Measurements from ENCODE around the gene POLDIP2. TPM values are rescaled to one million over a fixed set of nuclear protein-coding genes. Genes with fewer than 3 reads are reported as not detected.

The POLDIP2 gene
- total and polyA plus RNA-seq, 2 donors (not counting 3 experiments of a cell fraction or from before 2014, with no cell fraction given) = 82.6 to 85.2 TPM

GRCh38 chr17:28306954-28307401, 50.3 kb downstream of the POLDIP2 start:
- DNase-seq (ENCODE audit: low read depth, low spot score) (no peak), FAIRE-seq (no peak)
- Histone ChIP-seq H3K79me2 (ENCODE audit: control insufficient read depth, insufficient read depth, low read length) (no peaks in the 10 kb centered on the region), H3K27ac (ENCODE audit: insufficient read depth, low read depth, low read length) (no peak overlapping the region), H3K4me1 (ENCODE audit: control insufficient read depth, extremely low read depth, insufficient read depth, low read length) (no peaks in the 10 kb centered on the region), H4K20me1 (replicated peaks; ENCODE audit: control insufficient read depth, extremely low read depth, insufficient read depth, low read length) (no peaks in the 10 kb centered on the region), H2AFZ (ENCODE audit: low read depth, low read length) (no peak overlapping the region), H3K4me2 (ENCODE audit: insufficient read depth, low read length) (no peak overlapping the region), H3K36me3 (ENCODE audit: control insufficient read depth in 2 of 2, extremely low read depth in 1 of 2, insufficient read depth in 2 of 2, low read length in 2 of 2) (no peaks in the 10 kb centered on the region), H3K9me1 (replicated peaks; ENCODE audit: control insufficient read depth, extremely low read depth, insufficient read depth, low read length) (no peaks in the 10 kb centered on the region), H3K4me3 (replicated peaks in 1 of 3; ENCODE audit: insufficient read depth in 1 of 3, low read depth in 1 of 3, low read length in 3 of 3) (no peak overlapping the region), H3K9ac (replicated peaks; ENCODE audit: extremely low read depth, insufficient read depth, low read length) (no peak overlapping the region), H3K27me3 (ENCODE audit: control insufficient read depth in 2 of 2, insufficient read depth in 2 of 2, low read length in 2 of 2) (peaks cover 18 to 27% of the 10 kb centered on the region in 2 experiments), H3K9me3 (replicated peaks; ENCODE audit: control insufficient read depth, insufficient read depth, low read length) (no peaks in the 10 kb centered on the region)
- ChIA-PET CTCF (no interaction called here), POLR2A (no interaction called here)
- TF ChIP-seq EZH2 (IDR thresholded peaks at IDR 0.05; ENCODE audit: borderline replicate concordance, low read depth, low read length, severe bottlenecking) (peak; percentile 69), POLR2A (IDR thresholded peaks at IDR 0.05; ENCODE audit: low read depth, low read length) (no peak)
- dilution Hi-C loops (cut with MboI; ENCODE audit: extremely low pct_ligation_motif_present, low sequenced_read_pairs) = no loop called here
- intact Hi-C loops (cut with micrococcal nuclease) = no loop called here
- BruUV-seq (replicated peaks) = no TSS peak

DNA sequence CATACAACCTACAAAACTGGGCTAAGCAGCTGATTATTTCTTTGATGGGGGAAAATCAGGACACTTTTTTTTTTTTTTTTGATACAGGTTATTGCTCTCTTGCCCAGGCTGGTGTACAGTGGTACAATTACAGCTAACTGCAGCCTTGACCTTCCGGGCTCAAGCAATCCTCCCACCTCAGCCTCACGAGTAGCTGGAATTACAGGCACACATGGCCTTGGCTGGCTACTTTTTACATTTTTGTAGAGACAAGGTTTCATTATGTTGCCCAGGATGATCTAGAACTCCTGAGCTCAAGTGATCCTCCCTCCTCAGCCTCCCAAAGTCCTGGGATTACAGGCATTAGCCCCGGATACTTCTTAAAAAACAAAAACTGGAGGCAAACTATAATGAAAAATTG, 58.9 kb downstream of the POLDIP2 start:
- H2AFZ ChIP-seq (ENCODE audit: low read depth, low read length) = no peak overlapping the region
- H3K4me2 ChIP-seq (ENCODE audit: insufficient read depth, low read length) = no peak overlapping the region
- TF ChIP-seq, protein P1, sequence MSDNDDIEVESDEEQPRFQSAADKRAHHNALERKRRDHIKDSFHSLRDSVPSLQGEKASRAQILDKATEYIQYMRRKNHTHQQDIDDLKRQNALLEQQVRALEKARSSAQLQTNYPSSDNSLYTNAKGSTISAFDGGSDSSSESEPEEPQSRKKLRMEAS (IDR thresholded peaks at IDR 0.05; ENCODE audit: insufficient read depth, insufficient read length) = no peak
- no peak for TF ChIP-seq JUN (IDR thresholded peaks at IDR 0.05; ENCODE audit: borderline replicate concordance, insufficient read depth, insufficient read length, low read depth)
- TF ChIP-seq POLR2A (IDR thresholded peaks at IDR 0.05; ENCODE audit: low read depth, low read length) = no peak
- no peak for TF ChIP-seq GATA2 (IDR thresholded peaks at IDR 0.05; ENCODE audit: insufficient read depth, insufficient read length, low read depth, low read length)
- TF ChIP-seq, protein P2, sequence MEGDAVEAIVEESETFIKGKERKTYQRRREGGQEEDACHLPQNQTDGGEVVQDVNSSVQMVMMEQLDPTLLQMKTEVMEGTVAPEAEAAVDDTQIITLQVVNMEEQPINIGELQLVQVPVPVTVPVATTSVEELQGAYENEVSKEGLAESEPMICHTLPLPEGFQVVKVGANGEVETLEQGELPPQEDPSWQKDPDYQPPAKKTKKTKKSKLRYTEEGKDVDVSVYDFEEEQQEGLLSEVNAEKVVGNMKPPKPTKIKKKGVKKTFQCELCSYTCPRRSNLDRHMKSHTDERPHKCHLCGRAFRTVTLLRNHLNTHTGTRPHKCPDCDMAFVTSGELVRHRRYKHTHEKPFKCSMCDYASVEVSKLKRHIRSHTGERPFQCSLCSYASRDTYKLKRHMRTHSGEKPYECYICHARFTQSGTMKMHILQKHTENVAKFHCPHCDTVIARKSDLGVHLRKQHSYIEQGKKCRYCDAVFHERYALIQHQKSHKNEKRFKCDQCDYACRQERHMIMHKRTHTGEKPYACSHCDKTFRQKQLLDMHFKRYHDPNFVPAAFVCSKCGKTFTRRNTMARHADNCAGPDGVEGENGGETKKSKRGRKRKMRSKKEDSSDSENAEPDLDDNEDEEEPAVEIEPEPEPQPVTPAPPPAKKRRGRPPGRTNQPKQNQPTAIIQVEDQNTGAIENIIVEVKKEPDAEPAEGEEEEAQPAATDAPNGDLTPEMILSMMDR (IDR thresholded peaks at IDR 0.05; ENCODE audit: extremely low read depth in 1 of 2, insufficient read depth in 1 of 2, low read depth in 1 of 2, low read length in 2 of 2) = no peak
- TF ChIP-seq FOS (IDR thresholded peaks at IDR 0.05; ENCODE audit: borderline replicate concordance, insufficient read depth, low read length) = no peak
- no TSS peak for BruUV-seq (replicated peaks)
- H3K27ac ChIP-seq (ENCODE audit: insufficient read depth, low read depth, low read length) = no peak overlapping the region
- no peaks in the 10 kb centered on the region for H3K9me1 ChIP-seq (replicated peaks; ENCODE audit: control insufficient read depth, extremely low read depth, insufficient read depth, low read length)
- no peak overlapping the region for H3K4me3 ChIP-seq (replicated peaks in 1 of 3; ENCODE audit: insufficient read depth in 1 of 3, low read depth in 1 of 3, low read length in 3 of 3)
- FAIRE-seq = no peak
- H3K4me1 ChIP-seq (ENCODE audit: control insufficient read depth, extremely low read depth, insufficient read depth, low read length) = no peaks in the 10 kb centered on the region
- H3K36me3 ChIP-seq (ENCODE audit: control insufficient read depth in 2 of 2, extremely low read depth in 1 of 2, insufficient read depth in 2 of 2, low read length in 2 of 2) = no peaks in the 10 kb centered on the region
- no peaks in the 10 kb centered on the region for H3K79me2 ChIP-seq (ENCODE audit: control insufficient read depth, insufficient read depth, low read length)
- peaks cover 0 to 2% of the 10 kb centered on the region in 2 experiments for H3K27me3 ChIP-seq (ENCODE audit: control insufficient read depth in 2 of 2, insufficient read depth in 2 of 2, low read length in 2 of 2)
- no peak overlapping the region for H3K9ac ChIP-seq (replicated peaks; ENCODE audit: extremely low read depth, insufficient read depth, low read length)
- no peaks in the 10 kb centered on the region for H4K20me1 ChIP-seq (replicated peaks; ENCODE audit: control insufficient read depth, extremely low read depth, insufficient read depth, low read length)
- intact Hi-C loops (cut with micrococcal nuclease) = no loop called here
- ChIA-PET CTCF (no interaction called here), POLR2A (no interaction called here)
- no peak for DNase-seq (ENCODE audit: low read depth, low spot score)
- dilution Hi-C loops (cut with MboI; ENCODE audit: extremely low pct_ligation_motif_present, low sequenced_read_pairs) = no loop called here
- H3K9me3 ChIP-seq (replicated peaks; ENCODE audit: control insufficient read depth, insufficient read depth, low read length) = no peaks in the 10 kb centered on the region

All from endothelial cell of umbilical vein (primary cell).